Epithelial cell of proximal tubule (primary cell): Measurements from ENCODE around the gene RIPOR3. TPM values are rescaled to one million over a fixed set of nuclear protein-coding genes. Genes with fewer than 3 reads are reported as not detected.

Source experiments
- DNase-seq: peaks from one replicate; pipeline ENCODE4 v3.0.0-alpha.2; 2011; ENCODE audit warnings: low read depth
- H3K4me3 ChIP-seq: 2 replicates; pipeline ENCODE4 v1.5.1; 2011; ENCODE audit warnings: low read depth, mild to moderate bottlenecking, low read length
- CTCF ChIP-seq: conservative IDR thresholded peaks from 2 replicates; pipeline ENCODE4 v1.5.1; 2012; ENCODE audit warnings: low read depth, mild to moderate bottlenecking, low read length
- total RNA-seq: library from RNA; depleted of rRNA; stranded (reverse); fragments of >200 nt; gene quantifications from 2 replicates; pipeline ENCODE4 v1.2.3, GENCODE V29; 2015

The RIPOR3 gene
- total RNA-seq, 1 donor from 2014 or later = 1.8 TPM

GRCh38 chr20:50583442-50584150 is 107.7 kb downstream of the RIPOR3 start:
- no peak for DNase-seq
- H3K4me3 ChIP-seq = no peak overlapping the region
- no peak for TF ChIP-seq CTCF

GRCh38 chr20:50582591-50583234 is 108.6 kb downstream of the RIPOR3 start:
- H3K4me3 ChIP-seq = no peak overlapping the region
- no peak for TF ChIP-seq CTCF
- no peak for DNase-seq

- TF ChIP-seq CTCF = no peak
- DNase-seq = no peak
- H3K4me3 ChIP-seq = no peak overlapping the region
Measured at GRCh38 chr20:50582092-50582491, 109.2 kb downstream of the RIPOR3 start.

- H3K4me3 ChIP-seq = no peak overlapping the region
- no peak for DNase-seq
- TF ChIP-seq CTCF = no peak
Measured at GRCh38 chr20:50580842-50581544, 110.3 kb downstream of the RIPOR3 start.

GRCh38 chr20:50580016-50580747 is 111.2 kb downstream of the RIPOR3 start:
- no peak overlapping the region for H3K4me3 ChIP-seq
- DNase-seq = no peak
- peak; percentile 60 for TF ChIP-seq CTCF

GRCh38 chr20:50579511-50579910 is 111.8 kb downstream of the RIPOR3 start:
- DNase-seq = no peak
- no peak overlapping the region for H3K4me3 ChIP-seq
- TF ChIP-seq CTCF = no peak
